ENCODE measurements around the gene TMEM50A. TPM values are rescaled to one million over a fixed set of nuclear protein-coding genes. Genes with fewer than 3 reads are reported as not detected.
A peak's percentile ranks its signal among the peaks of the same experiment; 100 is the strongest.

TMEM50A gene
- total and polyA plus RNA-seq, 2 of the 13 experiments (the other 11 are each of a cell fraction or from before 2014, with no cell fraction given) = 51.2 to 61.2 TPM

DNA sequence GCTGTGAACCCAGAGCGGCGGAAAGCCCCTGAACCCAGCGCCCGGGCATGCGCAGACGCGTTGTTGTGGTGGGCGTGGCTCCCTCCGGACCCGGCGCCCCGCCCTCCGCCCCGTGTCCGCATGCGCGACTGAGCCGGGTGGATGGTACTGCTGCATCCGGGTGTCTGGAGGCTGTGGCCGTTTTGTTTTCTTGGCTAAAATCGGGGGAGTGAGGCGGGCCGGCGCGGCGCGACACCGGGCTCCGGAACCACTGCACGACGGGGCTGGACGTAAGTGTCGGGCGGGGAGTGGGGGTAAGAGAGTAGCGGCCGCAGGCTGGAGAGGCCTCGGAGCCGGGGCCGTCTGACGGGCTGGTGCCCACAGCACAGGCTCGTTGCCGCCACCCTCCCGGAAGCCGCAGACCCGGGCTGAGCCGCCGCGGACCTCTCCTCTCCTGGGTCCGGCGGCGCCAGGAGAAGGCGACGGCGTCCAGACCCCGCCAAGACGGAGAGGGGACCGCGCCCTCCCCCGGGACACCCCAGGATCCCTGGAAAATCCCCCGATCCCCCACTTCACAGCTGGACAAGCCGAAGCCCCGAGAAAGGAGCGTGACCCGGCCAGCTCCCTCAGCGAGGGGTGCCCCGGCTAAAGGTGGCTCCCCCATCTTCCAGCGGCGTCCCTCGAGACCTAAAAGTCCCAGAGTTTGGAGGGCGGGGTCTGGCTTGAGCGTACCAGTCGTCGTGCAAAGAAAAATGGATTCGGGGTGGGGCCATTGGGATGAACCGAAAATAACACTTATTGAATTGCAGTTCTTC lies at the start of gene TMEM50A (continued):
- TF ChIP-seq, protein P1, sequence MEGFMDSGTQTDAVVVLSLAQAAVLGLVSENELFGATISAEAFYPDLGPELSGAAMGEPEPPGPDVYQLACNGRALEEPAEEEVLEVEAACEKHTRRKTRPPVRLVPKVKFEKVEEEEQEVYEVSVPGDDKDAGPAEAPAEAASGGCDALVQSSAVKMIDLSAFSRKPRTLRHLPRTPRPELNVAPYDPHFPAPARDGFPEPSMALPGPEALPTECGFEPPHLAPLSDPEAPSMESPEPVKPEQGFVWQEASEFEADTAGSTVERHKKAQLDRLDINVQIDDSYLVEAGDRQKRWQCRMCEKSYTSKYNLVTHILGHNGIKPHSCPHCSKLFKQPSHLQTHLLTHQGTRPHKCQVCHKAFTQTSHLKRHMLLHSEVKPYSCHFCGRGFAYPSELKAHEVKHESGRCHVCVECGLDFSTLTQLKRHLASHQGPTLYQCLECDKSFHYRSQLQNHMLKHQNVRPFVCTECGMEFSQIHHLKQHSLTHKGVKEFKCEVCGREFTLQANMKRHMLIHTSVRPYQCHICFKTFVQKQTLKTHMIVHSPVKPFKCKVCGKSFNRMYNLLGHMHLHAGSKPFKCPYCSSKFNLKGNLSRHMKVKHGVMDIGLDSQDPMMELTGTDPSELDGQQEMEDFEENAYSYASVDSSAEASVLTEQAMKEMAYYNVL (CRISPR knock-in tag; IDR thresholded peaks at IDR 0.05; ENCODE audit: borderline replicate concordance) = peak; percentile 56; the same call in 1 of the 2 replicates
- no peak for TF ChIP-seq TBX3 (IDR thresholded peaks at IDR 0.05; ENCODE audit: borderline replicate concordance)
- no peak for TF ChIP-seq CENPBD1 (CRISPR knock-in tag; IDR thresholded peaks at IDR 0.05; ENCODE audit: borderline replicate concordance, low read depth)
- TF ChIP-seq NFKB2 (CRISPR knock-in tag; IDR thresholded peaks at IDR 0.05; ENCODE audit: borderline replicate concordance) = peak; percentile 72; the same call in 1 of the 2 replicates
- TF ChIP-seq TRAFD1 (CRISPR knock-in tag; IDR thresholded peaks at IDR 0.05; ENCODE audit: borderline replicate concordance) = no peak
- TF ChIP-seq BCL6 (CRISPR knock-in tag; IDR thresholded peaks at IDR 0.05) = no peak
- TF ChIP-seq ZNF225 (CRISPR knock-in tag; IDR thresholded peaks at IDR 0.05) = peak; percentile 65; the same call in 1 of the 2 replicates
- TF ChIP-seq FOXO1 (CRISPR knock-in tag; IDR thresholded peaks at IDR 0.05) = no peak
- TF ChIP-seq, protein P2, sequence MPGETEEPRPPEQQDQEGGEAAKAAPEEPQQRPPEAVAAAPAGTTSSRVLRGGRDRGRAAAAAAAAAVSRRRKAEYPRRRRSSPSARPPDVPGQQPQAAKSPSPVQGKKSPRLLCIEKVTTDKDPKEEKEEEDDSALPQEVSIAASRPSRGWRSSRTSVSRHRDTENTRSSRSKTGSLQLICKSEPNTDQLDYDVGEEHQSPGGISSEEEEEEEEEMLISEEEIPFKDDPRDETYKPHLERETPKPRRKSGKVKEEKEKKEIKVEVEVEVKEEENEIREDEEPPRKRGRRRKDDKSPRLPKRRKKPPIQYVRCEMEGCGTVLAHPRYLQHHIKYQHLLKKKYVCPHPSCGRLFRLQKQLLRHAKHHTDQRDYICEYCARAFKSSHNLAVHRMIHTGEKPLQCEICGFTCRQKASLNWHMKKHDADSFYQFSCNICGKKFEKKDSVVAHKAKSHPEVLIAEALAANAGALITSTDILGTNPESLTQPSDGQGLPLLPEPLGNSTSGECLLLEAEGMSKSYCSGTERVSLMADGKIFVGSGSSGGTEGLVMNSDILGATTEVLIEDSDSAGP (CRISPR knock-in tag; IDR thresholded peaks at IDR 0.05; ENCODE audit: borderline replicate concordance) = peak; percentile 78; the same call in 1 of the 2 replicates
- no peak for TF ChIP-seq ZNF646 (CRISPR knock-in tag; IDR thresholded peaks at IDR 0.05)
- TF ChIP-seq ZEB1 (IDR thresholded peaks at IDR 0.05; ENCODE audit: insufficient replicate concordance, low read depth) = no peak
- no peak for TF ChIP-seq CEBPB (IDR thresholded peaks at IDR 0.05; ENCODE audit: borderline replicate concordance, low read depth, low read length)
- peak; percentile 78; the same call in 1 of the 2 replicates for TF ChIP-seq KMT2B (CRISPR knock-in tag; IDR thresholded peaks at IDR 0.05)
- TF ChIP-seq MAZ (IDR thresholded peaks at IDR 0.05; ENCODE audit: borderline replicate concordance, low read depth, low read length) = no peak
- TF ChIP-seq MAZ (CRISPR knock-in tag; IDR thresholded peaks at IDR 0.05; ENCODE audit: low read depth) = no peak
